Measurements from ENCODE around the gene GALNT18.

GALNT18 gene

GRCh38 chr11:11584937-11585336, 36.9 kb downstream of the GALNT18 start:
- DNase-seq, result no peak

DNA sequence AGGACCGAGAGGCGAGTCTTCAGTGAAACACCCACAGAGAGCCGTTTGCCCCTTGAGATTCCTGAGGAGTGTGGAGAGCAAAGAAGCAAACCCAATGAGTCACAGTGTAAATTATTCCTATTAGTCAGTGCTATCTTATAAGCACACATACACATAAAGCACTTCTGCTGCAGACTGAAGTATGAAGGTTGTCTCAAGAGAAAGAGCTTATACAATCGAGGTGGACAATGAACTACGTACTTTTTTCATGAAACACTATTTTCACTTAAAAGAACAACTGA, 37.3 kb downstream of the GALNT18 start:
- DNase-seq, result no peak

DNA sequence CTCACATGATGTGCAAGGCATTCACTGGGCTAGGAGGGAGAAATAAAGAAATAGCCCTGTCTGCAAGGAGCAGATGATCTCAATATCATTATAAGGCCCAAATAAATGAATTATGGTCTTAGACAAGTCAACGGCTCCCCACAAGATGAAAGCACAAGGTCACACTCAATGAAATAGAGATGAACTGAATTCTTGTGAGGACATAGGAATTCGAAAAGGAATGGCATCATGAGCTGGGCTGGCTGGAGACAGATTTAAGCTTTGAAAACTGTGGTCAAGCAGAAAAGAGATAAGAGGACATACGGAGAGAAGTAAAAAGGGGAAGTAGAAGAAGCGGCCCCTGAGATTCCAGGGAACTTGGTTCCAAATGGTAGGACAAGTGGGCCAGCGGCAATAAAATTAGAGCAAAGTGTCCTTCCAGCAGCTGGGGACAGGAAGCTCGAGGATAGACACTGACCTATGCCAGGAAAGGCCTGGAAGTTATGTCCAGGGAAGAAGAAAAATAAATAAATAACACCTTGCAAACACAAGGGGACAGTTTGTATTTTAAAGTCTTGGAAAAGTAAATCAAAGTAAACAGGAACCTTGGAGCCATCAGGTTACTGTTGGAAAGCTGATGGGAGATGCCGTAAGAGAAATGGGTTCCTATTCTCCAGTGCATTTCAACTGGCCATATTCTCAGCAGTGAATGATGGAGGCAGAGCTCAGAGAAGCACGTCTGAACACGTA, 37.8 kb downstream of the GALNT18 start:
- no peak for DNase-seq

GRCh38 chr11:11582011-11582701, 39.6 kb downstream of the GALNT18 start:
- no peak for DNase-seq

DNA sequence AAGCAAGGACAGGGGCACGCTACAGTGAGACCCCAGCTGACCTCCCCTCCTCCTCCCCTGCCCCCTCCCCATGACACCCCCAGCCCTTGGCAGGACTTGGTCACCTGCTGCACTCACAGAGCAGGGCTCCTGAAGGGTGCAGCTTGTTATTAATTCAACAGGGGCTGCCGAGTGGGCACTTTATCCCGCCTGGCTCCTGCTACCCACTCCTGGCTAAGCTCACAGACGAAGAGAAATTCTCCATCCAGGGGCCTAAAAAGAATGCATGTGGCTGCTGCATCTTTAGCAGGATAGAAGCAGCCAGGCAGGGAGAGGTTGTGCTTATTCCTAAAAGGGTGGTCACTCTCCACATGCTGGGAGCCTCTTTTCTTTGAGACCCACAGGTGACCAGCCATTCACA, 40.3 kb downstream of the GALNT18 start:
- no peak for DNase-seq

GRCh38 chr11:11580841-11581411, 40.9 kb downstream of the GALNT18 start:
- DNase-seq, result peak; percentile 8

DNA sequence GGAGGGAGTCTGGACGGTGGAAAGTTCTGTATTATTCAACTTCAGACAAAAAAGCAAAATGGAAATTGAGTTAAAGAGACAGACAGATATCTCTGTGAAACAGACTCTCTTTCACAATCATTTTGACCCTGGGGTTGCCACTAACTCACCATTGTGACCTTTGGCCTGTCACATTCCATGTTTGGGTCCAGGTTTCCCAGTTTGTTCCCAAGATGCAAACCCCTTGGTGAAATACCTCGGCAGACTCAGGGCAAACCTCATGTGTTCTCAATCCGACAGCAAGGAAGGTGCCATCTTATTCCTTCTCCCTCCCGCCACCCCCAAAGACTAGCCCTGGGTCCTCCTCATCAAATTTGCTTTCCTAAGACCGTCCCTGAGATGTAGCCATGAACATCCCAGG, 41.8 kb downstream of the GALNT18 start:
- no peak for DNase-seq

DNA sequence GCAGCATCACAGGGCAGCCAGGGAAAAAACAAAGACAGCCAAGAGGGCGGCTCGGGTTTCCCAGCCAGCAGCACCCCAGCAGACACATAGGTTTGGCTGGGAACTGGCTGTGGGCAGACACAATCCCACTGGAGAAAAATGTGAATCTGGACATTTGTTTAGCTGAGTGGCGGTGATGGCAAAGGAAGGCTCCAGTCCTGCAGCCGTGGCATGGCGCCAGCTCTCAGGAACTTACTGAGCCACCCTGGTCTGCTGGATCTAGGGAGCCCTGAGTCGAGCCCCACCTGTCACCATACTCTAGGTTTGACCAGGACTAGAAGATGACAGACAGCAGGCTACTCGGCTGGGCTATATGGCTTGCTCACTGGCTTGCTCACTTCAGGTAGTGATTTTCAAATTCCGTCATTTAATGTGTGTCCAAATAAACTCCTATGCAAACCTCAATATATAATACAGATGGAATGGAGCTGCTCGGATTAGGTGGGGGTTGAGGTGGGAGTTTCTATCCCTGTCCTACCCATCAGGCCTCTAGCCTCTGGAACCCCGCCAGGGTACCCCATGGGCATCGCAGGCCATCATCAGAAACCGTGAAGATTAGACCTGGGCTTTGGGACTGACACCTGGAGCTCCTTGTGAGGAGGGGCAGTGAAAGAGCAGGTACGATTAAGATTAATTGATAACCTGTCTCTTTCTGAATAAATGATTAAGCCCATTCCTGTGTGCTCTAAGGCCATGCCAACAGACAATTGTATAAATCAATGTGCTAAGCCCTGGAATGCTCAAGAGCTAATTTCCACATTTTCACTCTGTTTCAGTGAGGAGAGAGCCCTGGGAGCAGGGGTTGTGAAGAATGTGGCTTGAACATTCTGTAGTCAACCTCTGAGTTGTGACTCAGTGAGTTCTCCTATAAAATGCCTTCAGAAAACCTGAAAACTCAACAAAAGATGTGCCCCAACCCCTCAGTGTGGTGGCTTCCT, 42.5 kb downstream of the GALNT18 start:
- DNase-seq, result peak; percentile 30

DNA sequence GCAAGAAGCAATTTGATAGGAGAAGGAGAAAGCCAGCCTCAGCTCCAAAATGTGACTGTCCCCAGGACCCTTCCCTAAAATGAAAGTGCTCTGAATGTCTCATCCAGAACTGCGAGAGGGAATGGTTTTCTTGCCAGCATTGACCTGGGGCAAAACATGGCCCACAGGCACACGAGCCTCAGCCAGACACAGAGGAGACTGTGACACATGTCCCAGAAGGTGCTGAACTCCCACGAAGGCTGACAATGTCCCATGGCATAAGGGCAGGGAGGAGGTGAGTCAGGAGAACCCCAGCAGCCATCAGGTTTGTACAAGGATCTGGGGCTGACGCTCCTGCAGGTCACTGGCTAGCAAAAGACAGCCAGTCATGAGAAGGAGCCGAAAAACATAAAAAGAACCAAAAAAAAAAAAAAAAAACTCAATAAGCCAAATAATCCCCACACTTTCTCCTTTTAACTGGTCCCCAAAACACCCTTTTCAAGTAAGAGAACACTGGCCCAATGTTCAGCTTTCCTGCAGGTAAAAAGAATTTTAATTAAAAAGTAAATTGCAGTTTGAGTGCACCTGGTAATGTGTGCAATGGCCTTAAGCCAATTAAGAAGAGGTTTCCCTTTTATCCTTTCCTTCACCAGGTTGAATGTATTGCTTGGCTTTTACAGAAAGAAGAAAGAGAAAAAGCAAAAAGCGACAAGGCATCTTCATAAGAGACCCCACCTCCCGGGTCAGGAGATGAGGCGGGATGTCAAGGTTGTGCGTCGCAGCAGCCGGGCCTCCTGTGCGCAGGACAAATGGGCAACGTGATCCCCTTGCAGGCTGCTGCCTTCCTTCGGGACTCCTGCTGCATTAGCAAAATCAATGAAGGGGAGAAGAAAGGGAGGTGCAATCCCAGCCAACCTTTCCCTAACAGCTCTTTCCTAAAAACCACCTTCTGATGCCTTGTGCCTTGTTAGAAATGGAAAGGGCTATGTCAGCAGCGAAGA, 43.6 kb downstream of the GALNT18 start:
- DNase-seq, result peak; percentile 76

GRCh38 chr11:11577251-11577855, 44.5 kb downstream of the GALNT18 start:
- DNase-seq, result no peak

DNA sequence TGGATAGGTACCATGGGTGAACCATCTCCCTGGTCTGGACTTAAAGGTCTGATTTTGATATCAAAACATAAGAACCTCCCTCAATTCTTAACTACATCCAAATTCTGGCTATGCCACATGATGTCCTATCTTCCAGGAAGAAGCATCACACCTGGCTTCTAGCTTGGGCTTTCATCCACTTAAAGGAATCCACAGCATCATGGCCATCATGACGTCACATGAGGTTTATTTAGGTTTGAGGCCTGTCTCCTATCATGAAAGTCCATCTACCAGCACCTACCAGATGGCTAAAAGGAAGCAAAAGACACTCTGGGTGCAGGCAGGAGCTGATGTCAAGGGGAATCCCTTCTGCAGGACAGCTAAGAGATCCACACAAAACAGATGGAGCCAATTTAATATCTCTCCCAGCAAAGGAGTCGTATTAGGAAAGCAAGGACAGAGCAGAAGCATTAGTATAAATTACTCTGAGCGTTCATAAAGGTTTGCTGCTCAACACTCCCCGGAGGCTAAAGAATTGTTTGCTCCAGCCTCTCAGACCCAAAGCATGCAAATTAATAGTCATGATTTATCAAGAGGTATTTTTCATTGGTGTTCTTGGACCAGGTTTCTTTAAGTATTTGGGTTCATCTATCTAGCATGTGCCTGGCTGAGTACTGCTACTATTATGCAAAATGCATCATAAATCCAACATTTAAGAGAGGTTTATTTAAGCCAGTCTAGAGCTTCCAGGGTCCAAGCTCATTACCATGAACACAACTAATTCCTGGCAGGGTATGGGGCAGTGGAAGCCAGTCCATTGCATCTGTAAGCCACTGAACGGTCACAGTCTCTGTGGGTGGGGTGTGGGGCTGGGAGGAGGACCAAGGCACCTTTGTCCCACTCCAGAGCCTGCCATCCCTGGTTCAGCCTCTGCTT, 47.2 kb downstream of the GALNT18 start:
- no peak for DNase-seq

DNA sequence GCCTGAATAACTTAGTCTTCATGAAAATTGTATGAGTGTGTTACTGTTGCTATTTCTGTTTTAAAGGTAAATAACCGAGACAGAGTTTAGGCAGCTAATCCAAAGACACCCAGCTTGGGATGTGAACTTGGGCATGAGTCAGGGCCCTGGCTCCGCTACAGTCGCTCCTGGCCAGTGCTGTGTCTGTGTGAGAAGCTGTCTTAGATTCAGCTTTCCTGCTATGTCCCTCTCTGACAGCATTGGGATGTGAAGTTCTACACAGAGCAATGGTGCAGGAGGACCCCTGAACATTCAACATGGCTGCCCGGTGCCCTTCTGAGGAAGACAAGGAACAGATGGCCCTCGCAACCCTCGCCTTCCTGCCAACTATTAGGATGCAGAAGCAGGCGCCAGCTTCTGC, 49.4 kb downstream of the GALNT18 start:
- DNase-seq, result no peak

GRCh38 chr11:11571893-11572292, 49.9 kb downstream of the GALNT18 start:
- no peak for DNase-seq

DNA sequence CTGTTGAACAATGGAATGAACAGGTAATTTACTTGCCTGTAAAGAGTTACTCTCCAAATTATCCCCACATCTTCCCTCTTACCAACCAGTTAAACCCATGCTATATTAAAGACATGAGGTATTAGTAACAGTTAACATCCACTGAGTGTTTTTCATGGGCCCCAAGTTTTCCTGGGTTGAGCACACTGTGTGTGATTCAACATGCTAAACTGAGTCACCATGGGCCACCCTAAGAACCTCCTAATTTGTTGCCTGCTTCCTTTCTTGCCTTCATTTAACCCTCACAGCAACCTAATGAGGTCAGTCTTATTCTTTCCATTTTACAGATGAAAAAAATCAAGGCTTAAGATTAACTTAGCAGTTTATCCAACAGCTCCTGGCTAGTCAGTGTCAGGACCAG, 51.0 kb downstream of the GALNT18 start:
- DNase-seq, result no peak

DNA sequence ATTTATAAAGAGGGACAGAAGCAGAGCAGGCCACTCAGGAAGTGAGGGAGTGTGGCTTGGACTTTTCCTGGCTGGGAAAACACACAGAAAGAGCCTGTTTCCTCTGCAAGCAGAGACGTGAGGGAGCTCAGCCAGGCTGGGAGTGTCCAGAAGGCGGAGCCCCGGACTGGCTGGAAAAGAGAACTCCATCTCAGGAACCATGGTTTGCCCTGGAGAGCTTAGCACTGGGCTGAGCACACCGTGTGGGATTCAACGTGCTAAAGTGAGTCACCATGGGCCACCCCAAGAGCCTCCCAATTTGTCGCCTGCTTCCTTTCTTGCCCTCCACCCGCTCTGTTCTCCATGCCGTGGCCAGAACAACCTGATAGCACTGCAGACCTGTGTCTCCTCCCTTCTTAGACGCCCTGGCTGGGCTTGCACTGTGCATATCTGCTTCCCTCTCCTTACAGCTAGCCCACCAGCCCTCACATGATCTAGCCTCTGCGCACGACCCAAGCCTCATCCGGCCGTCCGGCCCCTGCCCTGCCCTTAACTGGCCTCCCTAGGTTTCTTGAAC, 51.8 kb downstream of the GALNT18 start:
- no peak for DNase-seq

GRCh38 chr11:11568651-11569229, 53.1 kb downstream of the GALNT18 start:
- DNase-seq, result no peak

GRCh38 chr11:11567936-11568650, 53.7 kb downstream of the GALNT18 start:
- no peak for DNase-seq

DNA sequence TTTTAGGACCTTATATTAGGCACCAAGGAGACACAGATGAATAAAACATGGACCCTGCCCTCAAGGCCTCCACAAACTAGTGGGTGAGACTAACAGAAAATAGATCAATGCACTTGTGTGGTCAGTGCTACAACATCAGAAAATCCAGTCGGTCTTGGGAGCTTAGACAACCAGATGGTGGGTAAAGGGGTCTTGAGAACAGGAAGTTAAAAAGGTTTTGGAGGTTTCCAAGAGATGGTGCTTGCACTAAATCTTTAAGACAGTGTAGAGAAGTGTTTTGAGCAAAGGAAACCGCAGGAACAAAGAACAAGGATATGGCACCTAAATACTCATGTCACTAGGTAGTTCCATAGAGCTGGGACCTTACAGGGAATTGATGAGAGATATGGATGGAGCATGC, 56.2 kb downstream of the GALNT18 start:
- DNase-seq, result no peak
